Body of pancreas (tissue), 4 donors: ENCODE data around the gene C4orf17.

Experiments used
- CTCF ChIP-seq, 7 experiments: fragments of 450-650 bp in 4 of 7; fragments of 200-600 bp in 3 of 7; sonication (generic) in 3 of 7; IDR thresholded peaks; one replicate each; pipeline ENCODE4 v1.5.1; 2016 to 2019; ENCODE audit warnings: antibody characterized with exemption in 7 of 7
- POLR2A ChIP-seq, 3 donors: fragments of 450-650 bp; IDR thresholded peaks; one replicate each; pipeline ENCODE4 v1.6.1; 2016; ENCODE audit warnings: antibody characterized with exemption in 3 of 3, mild to moderate bottlenecking in 2 of 3

GRCh38 chr4:99578714-99579113, 67.9 kb downstream of the C4orf17 start:
- TF ChIP-seq CTCF (IDR thresholded peaks at IDR 0.05) (no peak), POLR2A (IDR thresholded peaks at IDR 0.05) (no peak)
